Activated effector memory CD4-positive, alpha-beta T cell treated with anti-CD3 and anti-CD28 coated beads, Interleukin-2, amount 50 U/mL, for 16 hours (primary cell): ENCODE data around the gene LARP4B.

Experiments
- DNase-seq: peaks from one replicate; pipeline ENCODE4 v3.0.0-alpha.2; 2020

The LARP4B gene

DNA sequence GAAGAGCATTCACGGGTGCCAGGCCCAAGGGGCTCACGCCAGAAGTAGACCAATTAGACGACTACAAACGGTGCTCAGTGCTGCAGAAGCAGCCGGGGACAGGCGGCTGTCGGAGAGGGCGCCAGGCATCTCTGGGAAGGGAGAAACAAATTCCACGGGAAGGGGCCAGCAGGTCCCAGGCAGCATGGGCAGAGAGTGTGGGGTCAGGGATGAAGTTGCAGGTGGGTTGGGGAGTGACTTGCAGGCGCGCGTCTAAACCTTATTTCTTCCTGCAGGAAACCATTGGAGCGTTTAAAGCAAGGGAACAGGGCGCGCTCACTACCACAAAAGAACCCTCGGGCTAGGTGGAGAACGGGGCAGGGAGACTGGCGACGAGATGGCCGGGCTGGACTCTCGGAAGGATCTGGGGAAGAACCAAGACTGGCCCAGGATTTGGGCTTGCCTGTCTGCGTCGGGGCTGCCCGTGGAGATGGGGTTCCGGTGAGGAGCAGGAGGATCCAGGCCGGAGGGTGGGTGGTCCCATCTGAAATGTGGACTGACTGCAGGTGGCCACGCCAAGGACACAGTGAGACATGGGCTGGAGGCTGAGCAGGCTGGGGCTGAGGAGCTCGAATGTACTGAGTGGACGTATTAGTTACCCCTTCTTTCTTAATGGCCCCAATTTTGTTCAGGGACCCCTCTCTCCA lies 125.7 kb downstream of the LARP4B start:
- no peak for DNase-seq

GRCh38 chr10:804787-805619 lies 126.5 kb downstream of the LARP4B start:
- no peak for DNase-seq

GRCh38 chr10:804191-804781 lies 127.2 kb downstream of the LARP4B start:
- DNase-seq: no peak

DNA sequence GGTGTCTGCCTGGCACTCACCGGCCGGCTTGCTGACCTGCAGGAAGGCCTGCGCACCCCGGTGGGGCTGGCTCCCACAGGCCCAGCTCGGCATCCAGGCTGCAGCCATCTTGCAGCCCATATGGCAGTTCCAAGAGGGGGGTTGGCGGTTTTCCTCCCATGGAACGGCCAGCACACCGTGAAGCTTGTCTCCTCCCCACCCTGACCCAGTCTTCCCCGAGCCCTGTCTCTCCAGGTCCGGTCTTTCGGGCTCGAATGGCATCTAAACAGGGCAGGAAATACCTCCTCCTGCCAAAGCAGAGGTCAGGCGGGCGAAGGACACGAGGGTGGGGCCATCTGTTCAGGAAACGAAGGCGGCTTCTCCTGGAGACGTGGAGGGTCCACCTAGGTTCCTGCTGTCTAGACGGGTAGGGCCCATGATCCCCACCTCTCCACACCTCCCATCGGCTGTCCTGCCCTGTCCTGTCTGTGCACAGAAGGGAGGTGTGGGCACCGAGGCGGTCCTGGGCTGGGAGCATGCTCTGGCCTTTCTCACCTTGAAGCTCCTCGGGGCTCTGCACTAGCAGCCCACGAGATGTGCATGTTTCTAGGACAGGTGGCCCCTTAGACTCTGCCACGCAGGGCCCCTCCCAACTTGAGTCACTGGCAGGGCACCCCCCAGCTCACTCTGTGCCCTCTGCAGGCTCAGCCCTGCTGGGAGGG lies 128.3 kb downstream of the LARP4B start:
- DNase-seq: no peak

DNA sequence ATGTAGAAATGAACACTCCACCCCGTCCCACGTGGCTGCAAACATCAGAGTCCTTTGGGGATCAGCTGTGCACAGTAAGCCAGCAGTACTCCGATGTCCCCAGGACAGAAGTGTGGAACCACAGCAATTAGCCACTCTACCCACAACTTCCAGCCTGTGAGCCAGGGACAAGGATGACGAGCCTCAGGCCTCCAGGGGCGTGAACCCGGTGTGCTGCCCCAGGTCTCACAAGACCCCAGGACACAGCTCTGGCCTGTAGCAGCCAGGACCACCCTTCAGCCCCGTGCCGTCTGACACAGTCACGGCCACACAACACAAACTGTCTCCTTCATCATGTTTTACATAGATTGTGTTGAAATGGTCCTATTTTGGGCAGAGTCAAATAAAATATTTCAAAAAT lies 129.0 kb downstream of the LARP4B start:
- DNase-seq: no peak

DNA sequence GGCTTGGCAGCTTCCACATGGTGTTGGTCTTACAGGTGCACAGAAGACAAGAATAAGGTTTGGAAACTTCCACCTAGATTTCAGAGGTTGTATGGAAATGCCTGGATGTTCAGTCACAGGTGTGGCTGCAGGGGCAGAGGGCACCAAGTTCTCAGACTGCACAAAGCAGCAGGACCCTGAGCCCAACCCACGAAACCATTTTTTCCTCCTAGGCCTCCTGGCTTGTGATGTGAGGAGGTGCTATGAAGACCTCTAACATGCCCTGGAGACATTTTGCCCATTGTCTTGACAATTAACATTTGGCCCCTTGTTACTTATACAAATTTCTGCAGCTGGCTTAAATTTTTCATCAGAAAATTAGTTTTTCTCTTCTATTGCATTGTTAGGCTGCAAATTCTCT lies 134.3 kb downstream of the LARP4B start:
- DNase-seq: no peak

DNA sequence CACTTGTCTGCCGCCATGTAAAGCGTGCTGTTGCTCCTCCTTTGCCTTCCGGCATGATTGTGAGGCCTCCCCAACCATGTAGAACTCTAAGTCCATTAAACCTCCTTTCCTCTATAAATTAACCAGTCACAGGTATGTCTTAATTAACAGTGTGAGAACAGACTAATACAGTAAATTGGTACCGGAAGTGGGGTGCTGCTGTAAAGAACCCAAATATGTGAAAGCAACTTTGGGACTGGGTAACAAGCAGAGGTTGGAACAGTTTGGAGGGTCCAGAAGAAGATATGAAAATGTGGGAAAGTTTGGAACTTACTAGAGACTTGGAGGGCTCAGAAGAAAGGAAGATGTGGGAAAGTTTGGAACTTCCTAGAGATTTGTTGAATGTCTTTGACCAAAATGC lies 135.3 kb downstream of the LARP4B start:
- DNase-seq: no peak

- peak; percentile 27 for DNase-seq
Measured at GRCh38 chr10:794382-794956, 137.0 kb downstream of the LARP4B start.

DNA sequence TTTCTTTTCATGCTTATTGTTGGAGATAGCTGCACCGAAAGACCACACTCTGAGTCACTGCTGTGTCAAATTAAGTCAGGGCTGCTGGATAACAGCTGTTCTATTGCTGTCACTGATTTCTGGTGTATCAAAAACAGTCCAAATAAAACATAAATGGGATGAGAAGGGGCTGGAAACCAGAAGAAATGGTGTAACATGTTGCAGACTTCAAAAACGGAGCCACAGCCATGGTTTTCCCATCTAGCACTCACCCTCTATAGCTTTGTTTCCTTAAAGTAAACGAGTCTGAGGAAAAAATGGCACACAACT lies 138.8 kb downstream of the LARP4B start:
- DNase-seq: no peak

GRCh38 chr10:792083-792791 lies 139.3 kb downstream of the LARP4B start:
- DNase-seq: peak; percentile 47

GRCh38 chr10:791639-792038 lies 139.9 kb downstream of the LARP4B start:
- peak; percentile 41 for DNase-seq

GRCh38 chr10:790821-791551 lies 140.5 kb downstream of the LARP4B start:
- peak; percentile 56 for DNase-seq

- peak; percentile 59 for DNase-seq
Measured at GRCh38 chr10:789831-790701, 141.4 kb downstream of the LARP4B start.

- peak; percentile 62 for DNase-seq
Measured at GRCh38 chr10:788796-789748, 142.4 kb downstream of the LARP4B start.

DNA sequence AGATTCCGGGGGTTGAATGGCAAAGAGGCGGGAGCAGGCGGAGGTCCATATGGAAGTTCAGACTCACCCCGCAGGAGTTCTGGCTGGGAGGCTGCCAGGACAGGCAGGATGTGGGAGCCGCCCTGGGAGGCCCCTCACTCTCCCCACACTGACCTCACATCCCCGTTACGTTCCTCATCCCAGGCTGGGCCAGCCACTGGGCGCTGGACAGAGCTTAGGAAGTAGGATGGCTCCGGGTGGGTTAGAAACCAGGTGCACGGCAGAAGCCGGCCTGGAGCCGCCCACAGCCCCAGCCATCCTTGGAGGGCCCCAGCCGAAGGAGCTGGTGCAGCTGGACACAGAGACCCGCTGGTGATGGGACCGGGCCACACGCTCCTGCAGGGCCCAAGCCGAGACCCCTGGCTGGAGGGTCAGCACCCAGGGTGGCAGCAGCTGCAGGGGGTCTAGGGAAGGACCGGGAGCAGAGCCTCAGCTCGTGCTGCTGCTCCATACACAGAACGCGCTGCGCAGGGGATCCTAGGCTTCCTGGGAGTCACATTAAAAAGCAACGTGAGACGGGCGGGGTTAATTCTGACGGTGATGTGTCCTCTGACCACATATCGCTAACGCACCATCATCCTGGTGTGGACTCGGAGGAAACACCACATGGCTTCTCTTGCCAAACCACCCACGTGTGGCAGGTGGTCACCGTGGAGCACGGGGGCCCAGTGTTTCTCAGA lies 143.4 kb downstream of the LARP4B start:
- peak; percentile 54 for DNase-seq

DNA sequence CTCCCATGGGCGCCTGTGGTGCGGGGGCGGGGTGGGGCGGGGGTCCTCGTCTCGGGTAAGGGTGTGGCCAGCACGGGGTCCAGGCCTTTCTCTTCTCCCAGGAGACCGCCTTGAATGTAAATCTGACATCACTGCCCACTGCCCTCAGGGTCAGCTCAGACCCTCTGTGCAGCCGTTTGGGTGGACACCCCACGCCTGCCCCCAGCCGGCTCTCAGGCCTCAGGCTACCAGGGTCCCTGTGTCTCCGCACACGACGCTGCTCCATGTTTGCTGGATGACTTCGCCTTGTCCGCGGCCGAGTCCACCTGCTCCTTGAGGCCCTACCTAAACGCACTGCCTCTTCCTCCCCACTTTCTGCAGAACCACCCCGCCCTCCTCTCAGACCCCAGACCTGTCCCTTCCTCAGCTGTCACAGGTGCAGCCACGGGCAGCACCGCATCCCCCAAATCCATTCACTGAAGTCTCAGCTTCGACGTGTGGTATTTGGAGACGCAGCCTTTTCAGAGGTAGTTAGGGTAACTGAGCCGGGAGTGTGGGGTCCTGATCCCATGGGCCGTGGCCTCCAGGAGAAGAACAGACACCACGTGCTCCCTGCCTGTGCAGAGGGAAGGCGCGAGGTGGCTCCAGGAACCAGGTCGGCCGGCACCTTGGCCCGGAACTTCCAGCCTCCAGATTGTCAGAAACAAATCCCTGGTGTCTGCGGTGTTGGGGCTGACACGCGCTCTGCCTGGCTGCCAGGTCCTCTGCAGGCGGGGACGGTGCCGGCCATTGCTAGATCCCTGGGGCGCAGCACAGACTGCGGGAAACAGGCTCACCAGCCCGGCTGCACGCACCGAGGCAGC lies 144.7 kb downstream of the LARP4B start:
- DNase-seq: peak; percentile 37

DNA sequence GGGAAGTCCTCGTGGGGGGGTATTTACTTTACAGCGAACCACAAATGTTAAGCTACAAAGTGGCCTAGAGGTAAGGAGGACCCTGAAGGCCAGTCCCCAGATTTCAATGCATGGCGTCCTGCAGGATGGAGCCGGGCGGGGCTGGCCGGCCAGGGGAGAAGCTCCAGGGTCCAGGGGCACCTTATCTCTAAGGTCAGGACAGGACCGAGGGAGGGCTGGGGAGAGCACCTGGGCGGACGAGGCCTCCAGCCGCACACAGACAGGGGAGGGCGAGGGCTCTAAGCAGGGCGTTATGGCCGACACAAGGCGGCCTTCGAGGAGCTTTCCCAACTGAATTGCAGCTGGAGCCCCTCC lies 145.7 kb downstream of the LARP4B start:
- peak; percentile 56 for DNase-seq
